H4 (cell line): ENCODE measurements around the gene UBAC2. TPM values are rescaled to one million over a fixed set of nuclear protein-coding genes. Genes with fewer than 3 reads are reported as not detected.

Experiments
- DNase-seq: peaks from one replicate; pipeline ENCODE4 v3.0.0-alpha.2; 2015; ENCODE audit warnings: low spot score
- total RNA-seq: library from RNA; depleted of rRNA; stranded (reverse); fragments of >200 nt; shearing (Covaris generic); gene quantifications from 2 replicates; pipeline ENCODE4 v1.2.3, GENCODE V29; 2014; rRNA removed

Gene UBAC2
- total RNA-seq, 1 experiment from 2014 or later = 29.8 TPM

DNA sequence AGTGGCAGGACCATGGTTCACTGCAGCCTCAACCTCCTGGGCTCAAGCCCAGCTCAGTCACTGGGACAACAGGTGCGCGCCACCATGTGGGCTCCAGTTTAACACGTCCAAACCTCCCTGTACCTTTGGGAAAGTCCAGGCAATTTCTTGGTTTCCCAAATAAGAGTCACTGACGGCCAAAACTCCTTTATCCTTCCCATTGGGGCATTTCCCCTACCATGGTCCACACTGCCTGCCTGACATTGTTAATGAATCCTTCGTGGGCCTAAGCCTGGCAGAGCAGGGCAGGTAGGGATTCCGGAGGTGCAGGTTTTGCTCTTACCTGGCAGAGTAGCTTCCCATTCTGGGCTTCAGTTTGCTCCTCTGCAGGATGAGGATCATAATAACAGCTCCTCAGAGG lies 234.5 kb downstream of the UBAC2 start:
- no peak for DNase-seq

DNA sequence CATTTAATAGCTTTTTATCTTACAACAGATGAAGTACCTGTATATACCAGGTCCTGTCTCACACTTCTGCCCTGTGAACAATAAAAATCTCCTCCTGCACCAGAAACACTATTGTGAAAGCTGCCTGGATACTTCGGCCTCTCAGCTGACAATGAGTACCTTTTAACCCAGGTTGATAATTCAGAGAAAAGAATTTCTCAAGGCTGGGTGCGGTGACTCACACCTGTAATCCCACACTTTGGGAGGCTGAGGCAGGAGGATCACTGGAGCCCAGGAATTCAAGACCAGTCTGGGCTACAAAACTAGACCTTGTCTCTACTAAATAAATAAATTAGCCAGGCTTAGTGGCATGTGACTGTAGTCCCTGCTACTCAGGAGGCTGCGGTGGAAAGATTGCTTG lies 235.3 kb downstream of the UBAC2 start:
- DNase-seq = no peak

Other genes starting within 250 kb of the UBAC2 start
- 2.3 and 22.8 TPM in 2 replicates for gene DOCK9, start 222.8 kb upstream of the UBAC2 start, total RNA-seq
- gene GPR18, start 57.5 kb downstream of the UBAC2 start, total RNA-seq = not detected in 2 replicates
- 0.14 and 0.17 TPM in 2 replicates for gene GPR183, start 106.5 kb downstream of the UBAC2 start, total RNA-seq